Panc1 (cell line): ENCODE measurements around the gene WNT9A.

ENCODE experiments used
- CTCF ChIP-seq: fragments of 450-650 bp; IDR thresholded peaks from 2 replicates; pipeline ENCODE4 v1.5.1; 2017; ENCODE audit warnings: mild to moderate bottlenecking
- POLR2AphosphoS5 ChIP-seq: IDR thresholded peaks from 2 replicates; pipeline ENCODE4 v1.6.1; 2012; ENCODE audit warnings: mild to moderate bottlenecking, low read depth, low read length, moderate library complexity
- REST ChIP-seq, 2 experiments: IDR thresholded peaks; 2 replicates each; pipeline ENCODE4 v1.6.1; 2011 to 2012; ENCODE audit warnings: low read depth in 2 of 2, control low read depth in 1 of 2, low read length in 1 of 2, mild to moderate bottlenecking in 1 of 2, moderate library complexity in 1 of 2; ENCODE audit not compliant: insufficient read depth in 1 of 2
- SIN3A ChIP-seq: IDR thresholded peaks from 2 replicates; pipeline ENCODE4 v1.6.1; 2012; ENCODE audit warnings: low read depth, mild to moderate bottlenecking, low read length, moderate library complexity, borderline replicate concordance; ENCODE audit not compliant: insufficient read depth
- TCF7L2 ChIP-seq: IDR thresholded peaks from 2 replicates; pipeline ENCODE4 v1.6.1; 2011; ENCODE audit warnings: mild to moderate bottlenecking, low read depth, low read length, inconsistent platforms

- no peak for TF ChIP-seq CTCF
- no peak for TF ChIP-seq SIN3A
- no peak for TF ChIP-seq REST (IDR thresholded peaks at IDR 0.05; ENCODE audit: insufficient read depth in 1 of 2, low read depth in 2 of 2, low read length in 1 of 2)
- no peak for TF ChIP-seq POLR2AphosphoS5
- TF ChIP-seq TCF7L2 = no peak
These were observed 48.6 kb upstream of the WNT9A start for GRCh38 chr1:227996187-227996950.
